ENCODE data around the gene UNKL.

Gene UNKL

GRCh38 chr16:1377406-1378010 is 37.0 kb downstream of the UNKL start:
- Histone ChIP-seq H3K9me3 (ENCODE audit: severe bottlenecking) (no peaks in the 10 kb centered on the region), H3K27me3 (ENCODE audit: insufficient read depth, poor library complexity, severe bottlenecking) (no peaks in the 10 kb centered on the region), H3K4me1 (ENCODE audit: insufficient read depth, poor library complexity, severe bottlenecking) (no peaks in the 10 kb centered on the region), H3K36me3 (ENCODE audit: low read depth) (no peaks in the 10 kb centered on the region), H3K27ac (ENCODE audit: poor library complexity, severe bottlenecking) (no peak overlapping the region), H3K4me3 (ENCODE audit: severe bottlenecking) (no peak overlapping the region)
- DNase-seq (ENCODE audit: low spot score) (no peak), ATAC-seq (ENCODE audit: low read depth) (no peak)
- TF ChIP-seq CTCF (IDR thresholded peaks at IDR 0.05; ENCODE audit: poor library complexity, severe bottlenecking) = no peak

GRCh38 chr16:1375741-1376410 is 38.6 kb downstream of the UNKL start:
- Histone ChIP-seq H3K27ac (ENCODE audit: poor library complexity, severe bottlenecking) (no peak overlapping the region), H3K4me3 (ENCODE audit: severe bottlenecking) (no peak overlapping the region), H3K9me3 (ENCODE audit: severe bottlenecking) (no peaks in the 10 kb centered on the region), H3K36me3 (ENCODE audit: low read depth) (no peaks in the 10 kb centered on the region), H3K27me3 (ENCODE audit: insufficient read depth, poor library complexity, severe bottlenecking) (no peaks in the 10 kb centered on the region), H3K4me1 (ENCODE audit: insufficient read depth, poor library complexity, severe bottlenecking) (no peaks in the 10 kb centered on the region)
- no peak for ATAC-seq (ENCODE audit: low read depth)
- DNase-seq (ENCODE audit: low spot score) = no peak
- no peak for TF ChIP-seq CTCF (IDR thresholded peaks at IDR 0.05; ENCODE audit: poor library complexity, severe bottlenecking)

- DNase-seq (ENCODE audit: low spot score) = no peak
- no peaks in the 10 kb centered on the region for H3K27me3 ChIP-seq (ENCODE audit: insufficient read depth, poor library complexity, severe bottlenecking)
- no peak for TF ChIP-seq CTCF (IDR thresholded peaks at IDR 0.05; ENCODE audit: poor library complexity, severe bottlenecking)
- H3K9me3 ChIP-seq (ENCODE audit: severe bottlenecking) = no peaks in the 10 kb centered on the region
- H3K36me3 ChIP-seq (ENCODE audit: low read depth) = no peaks in the 10 kb centered on the region
- no peak overlapping the region for H3K4me3 ChIP-seq (ENCODE audit: severe bottlenecking)
- no peak overlapping the region for H3K27ac ChIP-seq (ENCODE audit: poor library complexity, severe bottlenecking)
- no peaks in the 10 kb centered on the region for H3K4me1 ChIP-seq (ENCODE audit: insufficient read depth, poor library complexity, severe bottlenecking)
- ATAC-seq (ENCODE audit: low read depth) = no peak
These were observed 39.2 kb downstream of the UNKL start for GRCh38 chr16:1375298-1375640.

GRCh38 chr16:1374418-1375297 is 39.8 kb downstream of the UNKL start:
- Histone ChIP-seq H3K27me3 (ENCODE audit: insufficient read depth, poor library complexity, severe bottlenecking) (no peaks in the 10 kb centered on the region), H3K27ac (ENCODE audit: poor library complexity, severe bottlenecking) (no peak overlapping the region), H3K36me3 (ENCODE audit: low read depth) (peaks cover under 1% of the 10 kb centered on the region; the same call in 1 of the 2 replicates), H3K9me3 (ENCODE audit: severe bottlenecking) (no peaks in the 10 kb centered on the region), H3K4me3 (ENCODE audit: severe bottlenecking) (no peak overlapping the region), H3K4me1 (ENCODE audit: insufficient read depth, poor library complexity, severe bottlenecking) (no peaks in the 10 kb centered on the region)
- DNase-seq (ENCODE audit: low spot score) (no peak), ATAC-seq (ENCODE audit: low read depth) (no peak)
- no peak for TF ChIP-seq CTCF (IDR thresholded peaks at IDR 0.05; ENCODE audit: poor library complexity, severe bottlenecking)

Data from RWPE2 (cell line).